Cerebellar nuclear complex (tissue), 1 donor: Measurements from ENCODE around the gene FAR2.

Experiments used
- DNase-seq, 2 experiments: peaks; one replicate each; lab custom pipeline; 2025; lab: John Stamatoyannopoulos, UW

FAR2 gene

GRCh38 chr12:29204521-29204920, 55.4 kb downstream of the FAR2 start:
- no peak for DNase-seq

- DNase-seq: no peak
Measured at GRCh38 chr12:29207120-29207519, 58.0 kb downstream of the FAR2 start.

- DNase-seq: no peak
Measured at GRCh38 chr12:29208060-29208459, 59.0 kb downstream of the FAR2 start.

GRCh38 chr12:29208936-29209701, 60.0 kb downstream of the FAR2 start:
- DNase-seq: no peak

- DNase-seq: no peak
Measured at GRCh38 chr12:29211696-29212095, 62.6 kb downstream of the FAR2 start.

- DNase-seq: no peak
Measured at GRCh38 chr12:29212682-29213403, 63.8 kb downstream of the FAR2 start.

- no peak for DNase-seq
Measured at GRCh38 chr12:29216266-29216665, 67.2 kb downstream of the FAR2 start.

- DNase-seq: no peak
Measured at GRCh38 chr12:29216797-29217575, 67.9 kb downstream of the FAR2 start.

GRCh38 chr12:29220632-29221336, 71.7 kb downstream of the FAR2 start:
- DNase-seq: no peak

- no peak for DNase-seq
Measured at GRCh38 chr12:29222200-29222599, 73.1 kb downstream of the FAR2 start.

- no peak for DNase-seq
Measured at GRCh38 chr12:29223426-29223825, 74.3 kb downstream of the FAR2 start.

- DNase-seq: no peak
Measured at GRCh38 chr12:29223956-29224543, 75.0 kb downstream of the FAR2 start.

GRCh38 chr12:29224572-29224971, 75.5 kb downstream of the FAR2 start:
- no peak for DNase-seq

- no peak for DNase-seq
Measured at GRCh38 chr12:29225834-29226233, 76.8 kb downstream of the FAR2 start.

- DNase-seq: no peak
Measured at GRCh38 chr12:29226616-29227015, 77.5 kb downstream of the FAR2 start.

GRCh38 chr12:29228474-29229157, 79.5 kb downstream of the FAR2 start:
- no peak for DNase-seq

GRCh38 chr12:29229158-29229505, 80.1 kb downstream of the FAR2 start:
- DNase-seq: no peak

- DNase-seq: no peak
Measured at GRCh38 chr12:29229937-29230336, 80.9 kb downstream of the FAR2 start.

GRCh38 chr12:29230800-29231560, 81.9 kb downstream of the FAR2 start:
- DNase-seq: no peak

GRCh38 chr12:29232086-29232485, 83.0 kb downstream of the FAR2 start:
- DNase-seq: no peak
